HG03060 (cell line): Measurements from ENCODE around the gene CRIP2.

ENCODE experiments used
- ATAC-seq: cut with Tn5 transposase; IDR thresholded peaks from one replicate; pipeline ENCODE4 v1.9.1; 2021; ENCODE audit warnings: low read depth, moderate number of reproducible peaks; ENCODE audit not compliant: unreplicated experiment

CRIP2 gene, protein sequence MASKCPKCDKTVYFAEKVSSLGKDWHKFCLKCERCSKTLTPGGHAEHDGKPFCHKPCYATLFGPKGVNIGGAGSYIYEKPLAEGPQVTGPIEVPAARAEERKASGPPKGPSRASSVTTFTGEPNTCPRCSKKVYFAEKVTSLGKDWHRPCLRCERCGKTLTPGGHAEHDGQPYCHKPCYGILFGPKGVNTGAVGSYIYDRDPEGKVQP

DNA sequence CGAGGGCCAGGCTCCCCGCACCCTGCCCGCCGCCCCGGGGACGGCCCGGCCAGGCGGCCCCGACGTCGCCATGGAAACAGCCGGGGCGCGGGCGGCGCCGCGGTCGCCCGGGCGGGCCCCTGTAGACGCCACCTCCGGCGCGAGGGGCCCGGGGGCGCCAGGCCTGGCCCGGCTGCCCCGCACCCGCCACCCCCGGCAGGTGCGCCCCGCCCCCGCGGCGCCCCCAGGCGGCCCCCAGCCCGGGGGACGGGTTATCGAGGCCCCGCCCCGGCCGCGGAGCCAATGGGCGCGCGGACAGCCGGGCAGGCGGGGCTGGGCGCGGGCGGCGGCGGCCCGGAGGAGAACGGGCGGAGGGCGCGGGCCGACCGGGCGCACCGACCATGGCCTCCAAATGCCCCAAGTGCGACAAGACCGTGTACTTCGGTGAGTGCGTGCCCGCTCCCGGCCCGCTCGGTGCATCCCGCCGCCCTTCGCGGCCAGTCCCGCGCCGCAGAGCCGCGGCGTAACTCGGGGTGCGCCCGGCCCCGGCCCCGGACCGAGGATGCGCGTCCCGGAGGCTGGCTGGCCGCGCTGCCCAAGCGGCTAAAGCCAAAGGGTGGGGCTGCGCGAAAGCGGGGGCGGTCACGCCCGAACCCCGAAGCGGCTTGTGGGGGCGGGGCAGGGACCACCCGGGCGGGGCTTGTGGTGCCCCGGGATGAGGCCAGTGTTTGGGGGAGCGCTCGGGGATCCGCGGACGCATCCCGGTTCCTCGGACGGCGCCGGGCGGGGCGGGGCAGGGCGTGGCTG, at the start of gene CRIP2:
Gene CRIP2, plus strand, starts transcription at position 339 of the 786 bp plus-strand sequence. Its CDS starts 42 bp downstream, at position 381.
- no peak for ATAC-seq

DNA sequence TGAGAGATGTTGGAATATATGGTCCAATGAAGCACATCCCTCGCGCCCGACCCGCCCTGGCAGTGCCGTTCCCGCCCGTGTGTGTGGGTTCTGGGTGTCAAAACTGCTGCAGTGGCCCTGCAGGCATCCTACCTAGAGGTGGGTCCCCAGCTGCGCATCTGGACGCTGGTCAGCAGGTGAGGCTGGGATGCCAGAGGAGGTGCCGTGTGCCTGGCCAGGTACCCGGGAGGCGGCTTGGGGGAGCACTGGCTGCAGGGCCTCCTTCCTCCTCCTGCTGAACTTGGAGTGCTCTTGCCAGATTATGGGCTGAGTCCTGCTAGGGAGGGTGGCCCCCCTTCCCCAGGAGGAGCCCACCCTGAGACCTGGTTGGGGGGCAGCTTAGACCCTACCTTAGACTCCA, 49.8 kb upstream of the CRIP2 start:
- no peak for ATAC-seq

DNA sequence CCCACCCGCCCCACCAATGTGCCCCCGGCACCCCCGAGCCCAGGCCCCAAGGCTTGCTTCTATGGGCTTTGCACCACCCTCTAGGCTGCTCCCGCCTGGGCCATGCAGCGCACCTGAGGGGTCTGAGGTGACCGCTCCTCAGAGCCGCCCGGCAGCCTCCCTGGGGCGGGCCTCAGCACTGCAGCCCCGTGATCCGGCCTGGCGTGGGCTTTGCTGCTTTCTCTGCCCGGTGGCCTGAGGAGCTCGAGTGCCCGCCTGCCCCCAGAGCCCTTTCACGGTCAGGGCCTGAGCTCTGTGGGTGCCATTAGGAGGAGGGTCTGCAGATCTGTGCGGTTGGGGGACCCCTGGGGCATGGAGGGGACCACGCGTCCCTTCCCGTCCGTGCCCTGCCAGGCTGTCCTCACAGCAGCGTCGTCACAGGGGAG, 48.8 kb upstream of the CRIP2 start:
- ATAC-seq, result no peak

DNA sequence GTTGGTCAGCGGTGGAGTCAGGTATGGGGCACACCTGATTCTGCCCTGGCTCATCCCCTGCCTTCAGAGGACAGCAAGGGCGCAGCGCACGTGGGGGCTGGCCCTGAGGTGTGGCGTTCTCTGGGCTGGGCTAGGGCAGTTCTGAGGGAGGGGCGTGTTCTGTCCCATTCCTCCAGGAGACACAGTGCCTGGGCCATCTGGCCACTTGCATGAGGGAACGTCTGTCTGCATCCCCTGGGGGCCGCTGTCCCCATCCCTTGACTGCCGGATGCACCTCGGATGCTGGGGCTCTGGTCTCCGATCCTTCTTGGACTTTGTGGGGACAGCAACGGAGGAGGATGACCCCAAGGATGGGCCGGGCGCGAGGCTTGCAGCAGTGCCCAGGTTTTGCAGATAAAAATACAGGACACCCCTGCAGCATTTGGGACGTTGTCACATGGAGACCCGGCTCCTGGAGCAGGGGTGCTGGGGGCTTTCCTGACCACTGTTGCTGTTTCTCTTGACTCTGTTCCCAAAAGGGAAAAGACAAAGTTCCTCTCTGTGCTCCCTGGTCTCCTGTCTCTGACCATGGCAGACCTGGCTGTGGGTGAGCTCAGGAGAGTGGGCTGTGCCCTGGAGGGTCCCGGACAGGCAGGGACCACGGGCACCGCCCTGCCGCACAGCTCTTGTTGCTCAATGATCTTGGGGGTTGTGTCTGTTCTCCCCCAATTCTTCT, 48.0 kb upstream of the CRIP2 start:
- ATAC-seq, result no peak

DNA sequence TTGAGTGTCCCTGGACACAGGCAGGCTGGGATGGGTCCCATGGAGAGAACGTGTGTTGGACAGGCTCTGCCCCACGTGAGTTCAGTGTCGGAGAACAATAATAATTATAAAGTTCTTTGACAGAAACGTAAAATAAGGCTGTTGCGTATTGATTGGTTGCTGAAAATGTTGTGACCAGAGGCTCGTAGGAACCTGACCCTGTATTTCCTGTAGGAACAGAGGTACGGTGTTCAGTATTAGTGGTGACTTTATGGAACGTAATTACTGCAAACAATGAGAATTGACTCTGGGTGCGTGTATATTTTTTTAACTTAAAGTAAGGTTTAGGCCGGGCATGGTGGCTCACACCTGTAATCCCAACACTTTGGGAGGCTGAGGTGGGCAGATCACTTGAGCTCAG, 47.2 kb upstream of the CRIP2 start:
- ATAC-seq, result no peak

DNA sequence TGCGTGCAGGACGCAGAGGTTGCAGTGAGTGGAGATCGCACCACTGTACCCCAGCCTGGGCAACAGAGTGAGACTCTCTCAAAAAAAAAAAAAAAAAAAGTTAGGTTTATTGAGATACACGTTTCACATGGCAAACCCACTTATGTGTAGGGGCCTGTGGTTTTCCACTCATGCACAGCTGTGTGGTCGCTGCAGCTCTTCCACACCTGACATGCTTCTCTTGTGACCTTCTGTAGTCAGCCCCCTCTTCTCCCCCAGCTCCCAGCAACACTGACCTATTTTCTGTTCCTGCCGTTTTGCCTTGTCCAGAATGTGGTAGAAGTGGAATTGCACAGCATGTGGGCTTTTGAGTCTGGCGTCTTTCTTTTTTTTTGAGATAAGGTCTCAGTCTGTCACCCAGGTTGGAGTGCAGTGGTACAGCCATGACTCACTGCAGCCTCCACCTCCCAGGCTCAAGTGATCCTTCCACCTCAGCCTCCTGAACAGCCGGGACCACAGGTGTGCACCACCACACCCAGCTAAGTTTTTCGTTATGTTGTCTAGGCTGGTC, 46.6 kb upstream of the CRIP2 start:
- ATAC-seq, result no peak

DNA sequence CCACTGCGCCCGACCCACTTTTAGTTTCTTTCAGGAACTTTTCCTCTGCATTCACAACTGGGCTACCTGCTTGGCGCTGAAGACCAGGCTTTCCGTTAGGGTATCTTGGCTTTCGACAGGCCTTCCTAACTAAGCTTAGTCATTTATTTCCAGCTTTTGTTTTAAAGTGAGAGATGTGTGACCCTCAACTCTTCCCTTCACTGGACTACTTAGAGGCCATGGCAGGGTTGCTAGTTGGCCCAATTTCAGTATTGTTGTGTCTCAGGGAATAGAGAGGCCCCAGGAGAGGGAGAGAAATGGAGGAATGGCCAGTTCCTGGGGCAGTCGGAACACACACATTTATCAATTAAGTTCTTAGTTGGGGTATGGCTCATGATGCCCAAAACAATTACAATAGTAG, 44.6 kb upstream of the CRIP2 start:
- ATAC-seq, result no peak

DNA sequence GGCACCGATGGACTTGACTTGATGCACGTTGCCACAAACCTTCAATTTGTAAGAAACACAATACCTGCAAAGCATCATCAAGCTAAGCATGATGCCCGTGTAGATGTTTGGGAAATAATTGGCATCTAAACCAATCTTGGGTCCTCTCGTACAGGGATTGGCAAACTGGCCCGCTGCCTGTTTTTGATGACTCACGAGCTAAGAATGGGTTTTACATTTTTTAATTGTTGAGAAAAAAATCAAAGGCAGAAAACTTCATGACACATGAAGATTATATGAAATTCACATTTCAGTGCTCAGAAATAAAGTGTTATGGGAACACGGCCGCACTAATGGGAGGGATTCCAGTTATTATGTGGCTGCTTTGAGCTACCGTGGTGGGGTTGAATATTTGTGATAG, 44.1 kb upstream of the CRIP2 start:
- no peak for ATAC-seq

DNA sequence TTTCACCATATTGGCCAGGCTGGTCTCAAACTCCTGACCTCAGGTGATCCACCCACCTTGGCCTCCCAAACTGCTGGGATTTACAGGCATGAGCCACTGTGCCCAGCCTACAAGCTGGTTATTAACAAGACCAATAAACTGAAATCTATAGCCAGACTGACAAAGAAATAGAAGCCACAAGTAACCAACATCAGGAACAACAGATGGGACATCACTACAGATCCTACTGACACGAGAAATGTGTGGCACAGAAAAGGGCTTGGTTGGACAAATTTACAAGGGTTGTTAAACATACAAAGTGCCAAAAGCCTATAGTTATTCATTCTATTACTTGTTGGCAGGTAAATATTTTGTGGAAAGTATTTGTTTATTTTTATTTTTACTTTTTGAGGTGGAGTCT, 43.4 kb upstream of the CRIP2 start:
- no peak for ATAC-seq

DNA sequence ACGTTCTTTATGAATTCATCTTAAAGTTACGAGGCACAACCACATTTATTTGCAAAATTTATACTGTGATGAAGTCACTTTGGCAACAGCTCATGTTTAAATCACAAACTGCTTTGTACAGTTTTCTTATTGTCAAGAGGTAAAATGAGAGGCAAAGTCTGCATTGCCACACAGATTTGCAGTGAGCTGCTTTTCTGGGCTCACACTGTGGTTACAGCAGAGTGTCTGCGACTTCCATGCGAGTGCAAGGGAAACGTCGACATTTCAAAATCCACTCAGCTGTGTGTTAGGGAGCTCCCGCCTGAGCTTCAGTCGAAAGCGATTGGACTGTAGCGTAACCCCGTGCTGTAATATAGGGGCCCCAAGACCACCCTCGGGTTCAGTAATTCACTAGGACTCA, 42.0 kb upstream of the CRIP2 start:
- ATAC-seq, result no peak

DNA sequence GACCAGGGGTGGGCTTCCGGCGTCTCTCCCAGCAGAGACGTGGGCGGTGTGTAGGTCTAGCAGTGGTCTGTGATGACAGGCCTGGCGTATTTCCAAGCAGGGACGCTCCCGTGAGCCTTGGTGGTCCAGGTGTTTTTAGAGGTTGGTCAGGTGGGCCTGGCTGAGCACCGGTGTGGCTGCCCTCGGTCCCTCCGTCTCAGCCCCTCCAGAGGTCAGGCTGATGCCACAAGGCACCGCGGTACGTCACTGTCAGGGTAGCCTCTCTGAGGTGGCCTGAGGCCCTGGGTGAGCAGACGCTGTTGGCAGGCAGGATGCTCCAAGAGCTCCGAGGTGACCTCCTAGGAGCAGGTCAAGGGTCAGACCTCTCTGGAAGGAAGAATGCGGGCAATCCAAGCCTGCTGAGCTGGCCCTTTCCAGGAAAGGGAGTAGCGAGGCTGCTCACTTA, 41.4 kb upstream of the CRIP2 start:
- no peak for ATAC-seq

DNA sequence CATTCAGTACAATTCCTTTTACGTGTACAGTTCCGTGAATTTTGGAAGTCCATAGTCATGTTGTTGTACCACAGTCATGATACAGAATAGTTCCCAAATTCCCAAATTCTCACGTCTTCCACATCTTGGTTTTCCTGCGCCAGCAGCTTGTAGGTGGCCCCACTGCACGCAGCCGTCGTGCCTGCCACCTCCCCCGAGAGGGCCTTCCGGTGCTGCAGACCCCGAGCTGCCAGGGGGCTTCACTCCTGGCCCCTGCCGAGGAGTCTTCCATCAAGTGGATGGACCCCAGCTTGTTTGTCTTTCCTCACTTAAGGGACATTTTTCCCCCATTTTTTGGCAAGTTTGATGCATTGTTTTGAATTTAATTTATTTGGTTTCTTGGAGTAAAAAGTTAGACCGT, 38.2 kb upstream of the CRIP2 start:
- no peak for ATAC-seq

DNA sequence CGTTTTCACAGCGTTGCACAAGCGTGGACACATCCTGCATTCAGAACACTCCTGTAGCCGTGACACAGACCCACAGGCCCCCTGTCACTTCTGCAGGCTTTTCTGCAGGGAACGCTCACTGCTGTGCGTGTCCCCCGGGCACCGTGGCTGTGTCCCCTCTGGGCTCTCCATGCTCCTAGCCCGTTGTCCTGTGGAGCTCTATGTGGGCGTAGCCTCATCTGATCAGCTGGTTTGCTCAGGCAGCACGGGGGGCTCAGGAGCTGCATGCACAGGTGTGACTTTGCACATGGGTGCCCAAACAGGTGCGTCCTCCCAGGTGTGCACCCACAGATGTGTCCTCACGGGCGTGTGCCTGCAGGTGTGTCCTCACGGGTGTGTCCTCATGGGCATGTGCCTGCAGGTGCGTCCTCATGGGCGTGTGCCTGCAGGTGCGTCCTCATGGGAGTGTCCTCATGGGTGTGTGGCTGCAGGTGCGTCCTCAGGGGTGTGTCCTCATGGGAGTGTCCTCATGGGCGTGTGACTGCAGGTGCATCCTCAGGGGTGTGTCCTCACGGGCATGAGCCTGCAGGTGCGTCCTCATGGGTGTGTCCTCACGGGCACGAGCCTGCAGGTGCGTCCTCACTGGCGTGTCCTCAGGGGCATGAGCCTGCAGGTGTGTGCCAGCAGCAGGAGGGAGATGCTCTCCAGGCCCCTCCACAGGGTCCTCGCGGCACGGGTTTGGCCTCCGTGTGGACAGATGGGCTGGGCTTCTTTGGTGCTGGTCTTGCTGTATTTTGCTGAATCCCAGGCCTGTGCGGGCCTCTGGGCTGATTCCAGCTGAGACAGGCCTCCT, 37.5 kb upstream of the CRIP2 start:
- no peak for ATAC-seq

DNA sequence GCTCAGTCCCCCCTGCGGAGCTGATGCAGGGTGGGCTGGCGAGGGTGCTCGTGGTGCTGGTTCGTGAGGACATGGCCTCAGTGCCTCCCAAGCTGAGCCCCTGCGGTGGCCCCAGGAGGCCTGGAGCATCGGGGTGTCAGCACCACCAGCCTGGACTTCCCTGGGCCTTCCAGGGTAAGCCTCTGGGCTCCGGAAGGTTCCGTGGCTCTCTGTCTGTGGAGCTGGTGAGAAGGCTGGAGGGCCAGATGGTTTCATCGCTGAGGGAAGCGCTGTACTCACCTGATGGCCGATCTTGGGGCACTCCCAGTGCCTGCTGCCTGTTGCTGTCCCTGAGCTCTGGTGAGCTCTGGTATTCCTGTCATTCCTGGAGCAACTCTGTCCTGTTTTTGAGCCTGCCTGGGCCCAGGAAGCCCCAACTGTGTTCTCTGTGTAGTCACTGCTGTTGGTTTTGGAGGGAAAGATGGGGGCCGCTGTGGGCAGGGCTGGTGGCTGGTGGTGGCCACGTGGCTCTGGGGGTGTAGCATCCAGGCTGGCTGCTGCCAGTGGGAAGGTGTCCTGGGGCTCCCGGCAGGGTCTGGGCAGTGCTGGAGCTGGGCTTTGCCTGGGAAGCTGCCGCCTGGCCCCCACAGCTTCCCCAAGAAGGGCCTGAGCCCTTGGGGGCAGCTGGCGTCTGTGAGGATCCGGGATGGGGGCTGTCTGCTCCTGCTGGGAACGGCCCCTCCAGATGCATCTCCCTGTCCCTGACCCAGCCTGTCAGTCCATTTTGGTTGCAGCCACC, 36.7 kb upstream of the CRIP2 start:
- no peak for ATAC-seq

DNA sequence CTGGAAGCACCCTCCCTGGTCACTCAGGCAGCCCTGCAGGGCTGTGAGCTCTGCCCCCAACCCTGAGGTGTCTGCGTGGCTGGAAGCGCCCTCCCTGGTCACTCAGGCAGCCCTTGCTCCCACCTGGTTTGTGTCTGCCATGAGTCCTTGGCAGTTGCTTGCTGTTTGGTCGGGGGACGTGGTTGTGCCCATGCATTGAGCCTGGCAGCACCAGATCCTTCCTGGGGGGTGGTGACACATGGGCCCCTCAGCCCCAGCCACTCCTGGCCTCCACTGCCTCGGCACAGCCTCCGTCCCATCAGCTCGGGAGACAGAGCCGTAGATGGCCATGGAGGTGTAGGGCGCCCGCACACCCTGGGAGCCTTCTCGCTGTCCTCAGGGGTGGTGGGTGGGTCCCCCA, 35.4 kb upstream of the CRIP2 start:
- no peak for ATAC-seq

DNA sequence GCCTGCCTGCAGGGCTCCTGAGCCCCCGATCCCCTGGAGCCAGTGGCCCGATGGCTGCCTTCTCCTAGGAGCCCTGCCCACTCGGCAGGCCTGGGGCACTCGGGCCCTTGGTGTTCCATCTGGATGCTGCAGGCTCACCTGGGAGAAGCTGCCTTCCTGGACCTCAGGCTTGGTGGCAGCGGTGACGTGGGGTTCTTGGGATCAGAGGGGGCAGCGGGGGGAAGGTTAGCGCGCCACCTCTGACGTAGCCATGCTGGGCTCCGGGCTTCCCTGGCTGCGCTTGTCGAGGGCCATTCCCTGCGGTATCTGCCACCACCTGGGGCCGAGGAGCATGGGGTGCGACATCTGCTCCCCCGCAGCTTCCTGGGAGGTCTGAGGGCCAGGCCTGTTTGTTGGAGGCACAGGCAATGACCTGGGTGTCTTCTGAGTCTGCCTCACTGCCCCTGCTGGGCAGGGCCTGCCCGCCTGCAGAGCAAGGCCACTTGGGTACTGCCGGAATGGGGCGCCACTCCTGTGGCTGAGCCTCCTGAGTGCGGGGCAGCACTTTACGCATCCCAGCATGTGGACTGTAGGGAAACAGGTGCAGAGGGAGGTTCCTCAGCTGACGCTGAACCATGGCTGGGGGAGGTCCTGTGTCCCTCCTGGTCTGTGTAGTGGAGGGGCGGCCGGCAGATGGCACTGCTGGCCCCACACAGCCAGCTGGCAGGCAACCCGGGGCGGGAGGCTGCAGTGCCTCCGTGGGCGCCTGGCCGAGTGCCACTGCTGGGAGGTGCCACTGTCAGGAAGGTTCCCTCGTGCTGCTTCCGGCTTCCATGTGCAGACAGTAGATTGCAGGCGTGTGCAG, 34.7 kb upstream of the CRIP2 start:
- ATAC-seq, result no peak

DNA sequence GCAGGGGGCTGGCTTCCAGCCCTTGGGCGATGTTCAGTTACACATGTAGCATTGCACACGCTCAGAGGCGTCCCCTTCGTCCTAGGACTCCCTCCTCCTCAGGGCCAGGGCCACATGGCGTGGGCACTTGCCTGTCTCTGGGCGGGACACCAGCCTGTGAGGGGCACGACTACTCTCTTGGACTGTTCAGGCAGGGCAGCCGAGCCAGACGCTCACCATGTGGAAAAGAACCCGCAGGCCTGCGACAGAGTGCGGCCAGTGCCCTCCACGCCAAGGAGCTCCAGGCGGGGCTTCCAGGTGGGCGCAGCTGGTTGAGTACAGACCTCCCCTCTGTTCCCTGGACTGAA, 34.1 kb upstream of the CRIP2 start:
- no peak for ATAC-seq

DNA sequence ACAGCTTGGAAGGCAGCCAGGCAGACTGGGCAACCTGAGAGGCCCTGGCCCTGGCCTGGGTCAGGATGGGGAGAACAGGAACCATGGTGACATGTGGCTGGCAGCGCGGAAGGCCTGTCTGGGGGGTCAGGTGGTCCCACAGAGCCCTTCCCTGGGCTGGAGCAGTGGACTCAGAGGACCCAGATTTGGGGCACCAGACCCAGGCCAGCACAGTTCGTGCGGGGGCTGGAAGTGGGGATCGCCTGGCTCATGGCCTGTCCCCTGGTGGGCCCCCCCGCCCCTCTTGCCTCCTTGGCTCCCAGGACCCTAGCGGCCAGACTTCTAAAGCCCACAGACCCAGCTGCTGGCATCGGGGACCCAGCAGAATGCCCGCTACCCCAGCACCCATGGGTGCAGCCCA, 33.6 kb upstream of the CRIP2 start:
- ATAC-seq, result no peak

DNA sequence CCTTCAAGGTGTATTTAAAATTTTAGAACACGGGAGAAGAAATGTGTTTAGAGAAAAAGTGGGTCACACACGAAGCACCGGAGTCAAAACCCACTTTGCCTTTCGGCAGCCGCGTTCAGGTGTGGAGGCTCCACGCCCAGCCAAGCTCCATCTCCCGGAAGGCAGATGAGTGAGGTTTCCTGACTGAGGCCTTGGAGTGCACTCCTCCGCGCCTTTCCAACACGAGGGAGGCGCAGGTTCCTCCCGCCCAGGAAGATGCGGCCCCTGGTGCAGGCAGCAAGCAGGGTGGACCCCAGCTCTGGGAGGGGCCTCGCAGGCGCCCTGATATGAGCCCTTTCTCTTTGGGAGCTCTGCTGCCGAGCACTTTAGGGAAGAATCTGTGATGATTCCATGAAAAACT, 32.5 kb upstream of the CRIP2 start:
- no peak for ATAC-seq
